Measurements from ENCODE around the gene KRT84.

DNA sequence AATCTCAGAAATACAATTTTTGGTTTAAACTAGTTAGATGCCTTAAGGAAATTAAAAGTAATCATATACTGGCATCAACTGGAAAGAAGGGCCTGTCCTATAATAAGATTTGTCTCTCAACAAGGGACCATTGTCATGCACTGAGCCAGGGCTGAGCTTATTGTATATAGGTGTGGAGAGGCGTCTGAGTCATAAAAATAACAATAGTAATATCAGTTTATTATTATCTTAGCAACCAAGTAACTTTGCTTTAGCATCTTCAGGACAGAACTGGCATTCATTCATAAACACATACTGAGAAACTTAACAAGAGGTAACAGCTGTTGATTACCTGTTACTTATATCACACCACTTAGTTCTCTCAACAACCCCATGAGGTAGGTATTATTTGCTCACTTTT lies 41.6 kb upstream of the KRT84 start:
- TF ChIP-seq, protein P1, sequence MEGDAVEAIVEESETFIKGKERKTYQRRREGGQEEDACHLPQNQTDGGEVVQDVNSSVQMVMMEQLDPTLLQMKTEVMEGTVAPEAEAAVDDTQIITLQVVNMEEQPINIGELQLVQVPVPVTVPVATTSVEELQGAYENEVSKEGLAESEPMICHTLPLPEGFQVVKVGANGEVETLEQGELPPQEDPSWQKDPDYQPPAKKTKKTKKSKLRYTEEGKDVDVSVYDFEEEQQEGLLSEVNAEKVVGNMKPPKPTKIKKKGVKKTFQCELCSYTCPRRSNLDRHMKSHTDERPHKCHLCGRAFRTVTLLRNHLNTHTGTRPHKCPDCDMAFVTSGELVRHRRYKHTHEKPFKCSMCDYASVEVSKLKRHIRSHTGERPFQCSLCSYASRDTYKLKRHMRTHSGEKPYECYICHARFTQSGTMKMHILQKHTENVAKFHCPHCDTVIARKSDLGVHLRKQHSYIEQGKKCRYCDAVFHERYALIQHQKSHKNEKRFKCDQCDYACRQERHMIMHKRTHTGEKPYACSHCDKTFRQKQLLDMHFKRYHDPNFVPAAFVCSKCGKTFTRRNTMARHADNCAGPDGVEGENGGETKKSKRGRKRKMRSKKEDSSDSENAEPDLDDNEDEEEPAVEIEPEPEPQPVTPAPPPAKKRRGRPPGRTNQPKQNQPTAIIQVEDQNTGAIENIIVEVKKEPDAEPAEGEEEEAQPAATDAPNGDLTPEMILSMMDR (conservative IDR thresholded peaks at IDR 0.05; ENCODE audit: low read depth, low read length) = no peak
- no peak for TF ChIP-seq EZH2 (IDR thresholded peaks at IDR 0.05; ENCODE audit: borderline replicate concordance, low read depth, low read length, poor library complexity, severe bottlenecking)

Data from A673 (cell line).